CD4-positive, alpha-beta memory T cell (primary cell): Measurements from ENCODE around the gene SLC1A2. TPM values are rescaled to one million over a fixed set of nuclear protein-coding genes. Genes with fewer than 3 reads are reported as not detected.

Experiments used
- CTCF ChIA-PET: fragments of 350-600 bp; sonication (Branson Sonifier 250); formaldehyde crosslinking; loops from one replicate; lab custom pipeline; 2021; ENCODE audit warnings: inconsistent platforms; ENCODE audit not compliant: partially characterized antibody; lab: Charles Lee
- POLR2A ChIA-PET: fragments of 350-600 bp; sonication (Branson Sonifier 250); formaldehyde crosslinking; loops from one replicate; lab custom pipeline; 2021; ENCODE audit not compliant: partially characterized antibody; lab: Charles Lee
- DNase-seq, 5 donors: peaks; one replicate each; pipeline versions ENCODE4 v3.0.0 to v3.0.0-alpha.2; 2020 to 2022; ENCODE audit warnings: mixed read lengths in 1 of 5
- H3K27ac ChIP-seq: one replicate; pipeline ENCODE4 v1.7.0; 2013; ENCODE audit warnings: low read depth, low read length
- H3K27me3 ChIP-seq: 2 replicates; pipeline ENCODE4 v1.7.0; 2013; ENCODE audit warnings: mild to moderate bottlenecking, low read length, moderate library complexity; ENCODE audit not compliant: insufficient read depth
- H3K36me3 ChIP-seq: 2 replicates; pipeline ENCODE4 v1.7.0; 2013; ENCODE audit warnings: mild to moderate bottlenecking, low read length, moderate library complexity; ENCODE audit not compliant: insufficient read depth
- H3K4me1 ChIP-seq: 2 replicates; pipeline ENCODE4 v1.7.0; 2013; ENCODE audit warnings: mild to moderate bottlenecking, low read length, moderate library complexity; ENCODE audit not compliant: insufficient read depth
- H3K4me3 ChIP-seq, 2 donors: one replicate each; pipeline ENCODE4 v1.7.0; 2013; ENCODE audit warnings: low read length in 2 of 2, mild to moderate bottlenecking in 1 of 2
- H3K9me3 ChIP-seq, 2 donors: one replicate each; pipeline ENCODE4 v1.7.0; 2013; ENCODE audit warnings: low read length in 2 of 2, control low read depth in 1 of 2; ENCODE audit not compliant: control insufficient read depth in 1 of 2
- H3K27ac Mint-ChIP-seq, 7 donors: one replicate each; pipeline ENCODE4 v1.8.0; 2020 to 2021; ENCODE audit warnings: mixed read lengths in 7 of 7, mild to moderate bottlenecking in 6 of 7, inconsistent platforms in 3 of 7, moderate library complexity in 3 of 7
- H3K27me3 Mint-ChIP-seq, 2 donors: one replicate each; pipeline ENCODE4 v1.8.0; 2020 to 2021; ENCODE audit warnings: mixed read lengths in 2 of 2
- H3K36me3 Mint-ChIP-seq, 2 donors: one replicate each; pipeline ENCODE4 v1.8.0; 2020 to 2021; ENCODE audit warnings: mixed read lengths in 2 of 2, inconsistent platforms in 1 of 2, mild to moderate bottlenecking in 1 of 2
- H3K4me1 Mint-ChIP-seq, 4 donors: one replicate each; pipeline ENCODE4 v1.8.0; 2020 to 2021; ENCODE audit warnings: mixed read lengths in 4 of 4, mild to moderate bottlenecking in 1 of 4
- H3K4me3 Mint-ChIP-seq, 8 donors: one replicate each; pipeline ENCODE4 v1.8.0; 2020 to 2021; ENCODE audit warnings: mixed read lengths in 8 of 8, mild to moderate bottlenecking in 7 of 8, moderate library complexity in 6 of 8, inconsistent platforms in 3 of 8
- H3K9me3 Mint-ChIP-seq, 8 donors: one replicate each; pipeline ENCODE4 v1.8.0; 2020 to 2021; ENCODE audit warnings: mixed read lengths in 8 of 8, mild to moderate bottlenecking in 5 of 8, inconsistent platforms in 3 of 8, moderate library complexity in 1 of 8
- intact Hi-C: fragments of 100-400 bp; cut with micrococcal nuclease; formaldehyde crosslinking; loops from one replicate; pipeline ENCODE4 v1.15.1; 2023
- polyA plus RNA-seq, 2 donors: library from polyadenylated mRNA; unstranded; fragments of 300-500 nt; fragmentation: Illumina TruSeq; gene quantifications; one replicate each; pipeline ENCODE4 v1.2.3, GENCODE V29; 2021
- total RNA-seq, 2 experiments: library from RNA; stranded (reverse); gene quantifications; one replicate each; pipeline ENCODE4 v1.2.3, GENCODE V29; 2021

Gene SLC1A2
- total and polyA plus RNA-seq, 4 experiments from 2014 or later, result 0.08 to 0.25 (median 0.11) TPM

- Mint-ChIP-seq H3K36me3 (no peaks in the 10 kb centered on the region), H3K9me3 (peaks cover 0 to 8% (median under 1%) of the 10 kb centered on the region in 8 donors), H3K27ac (no peak overlapping the region), H3K4me1 (peaks cover 0 to 5% (median 2%) of the 10 kb centered on the region in 4 donors), H3K27me3 (peaks cover 2 to 8% of the 10 kb centered on the region in 2 donors), H3K4me3 (no peak overlapping the region)
- H3K4me1 ChIP-seq, result no peaks in the 10 kb centered on the region
- intact Hi-C loops, result no loop called here
- no peaks in the 10 kb centered on the region for H3K36me3 ChIP-seq
- no peaks in the 10 kb centered on the region for H3K27me3 ChIP-seq
- H3K4me3 ChIP-seq, result no peak overlapping the region
- peaks cover 0 to 3% of the 10 kb centered on the region in 2 donors for H3K9me3 ChIP-seq
- POLR2A ChIA-PET, result no interaction called here
- no peak for DNase-seq
- CTCF ChIA-PET, result interaction anchor here (0.9 to 1.1 kb wide), 3 partner anchors 61 to 440 kb away, joined by 3 to 5 read pairs (median 3); no protein-coding TSS in a partner anchor
- H3K27ac ChIP-seq, result no peak overlapping the region
Measured at GRCh38 chr11:35366798-35367197, 52.6 kb downstream of the SLC1A2 start.

GRCh38 chr11:35365961-35366360 lies 53.4 kb downstream of the SLC1A2 start:
- H3K27me3 Mint-ChIP-seq, result peaks cover 2 to 7% of the 10 kb centered on the region in 2 donors
- no peaks in the 10 kb centered on the region for H3K36me3 Mint-ChIP-seq
- DNase-seq, result no peak
- Histone ChIP-seq H3K27me3 (no peaks in the 10 kb centered on the region), H3K4me3 (no peak overlapping the region), H3K36me3 (no peaks in the 10 kb centered on the region), H3K4me1 (no peaks in the 10 kb centered on the region), H3K9me3 (peaks cover 0 to 3% of the 10 kb centered on the region in 2 donors), H3K27ac (no peak overlapping the region)
- ChIA-PET CTCF (interaction anchor here (1.1 kb wide), 1 partner anchor 60 kb away, joined by 5 read pairs; no protein-coding TSS in a partner anchor), POLR2A (no interaction called here)
- H3K4me3 Mint-ChIP-seq, result no peak overlapping the region
- H3K9me3 Mint-ChIP-seq, result peaks cover 0 to 8% (median under 1%) of the 10 kb centered on the region in 8 donors
- peaks cover 0 to 5% (median 1%) of the 10 kb centered on the region in 4 donors for H3K4me1 Mint-ChIP-seq
- intact Hi-C loops, result no loop called here
- peak overlapping the region in 1 of 7 donors; percentile 24 for H3K27ac Mint-ChIP-seq

- DNase-seq, result no peak
- ChIA-PET POLR2A (no interaction called here), CTCF (no interaction called here)
- intact Hi-C loops, result no loop called here
- Mint-ChIP-seq H3K4me3 (no peak overlapping the region), H3K27ac (no peak overlapping the region), H3K4me1 (peaks cover 0 to 5% (median 1%) of the 10 kb centered on the region in 4 donors), H3K9me3 (peaks cover 0 to 8% (median under 1%) of the 10 kb centered on the region in 8 donors), H3K27me3 (peaks cover 2 to 7% of the 10 kb centered on the region in 2 donors), H3K36me3 (no peaks in the 10 kb centered on the region)
- no peaks in the 10 kb centered on the region for H3K27me3 ChIP-seq
- no peak overlapping the region for H3K4me3 ChIP-seq
- no peaks in the 10 kb centered on the region for H3K36me3 ChIP-seq
- H3K9me3 ChIP-seq, result peaks cover 0 to 3% of the 10 kb centered on the region in 2 donors
- H3K27ac ChIP-seq, result no peak overlapping the region
- no peaks in the 10 kb centered on the region for H3K4me1 ChIP-seq
Measured at GRCh38 chr11:35365395-35365794, 54.0 kb downstream of the SLC1A2 start.

GRCh38 chr11:35363854-35364780 lies 55.2 kb downstream of the SLC1A2 start:
- no peak overlapping the region for H3K4me3 Mint-ChIP-seq
- no peak overlapping the region for H3K4me3 ChIP-seq
- no peak for DNase-seq
- H3K27me3 Mint-ChIP-seq, result peaks cover 4 to 7% of the 10 kb centered on the region in 2 donors
- H3K36me3 Mint-ChIP-seq, result no peaks in the 10 kb centered on the region
- peaks cover 0 to 3% of the 10 kb centered on the region in 2 donors for H3K9me3 ChIP-seq
- peaks cover 0 to 8% (median under 1%) of the 10 kb centered on the region in 8 donors for H3K9me3 Mint-ChIP-seq
- no peak overlapping the region for H3K27ac ChIP-seq
- CTCF ChIA-PET, result interaction anchor here (1.0 to 2.4 kb wide), 8 partner anchors 10 to 438 kb away, joined by 3 to 9 read pairs (median 4); no protein-coding TSS in a partner anchor
- peaks cover 0 to 5% (median 2%) of the 10 kb centered on the region in 4 donors for H3K4me1 Mint-ChIP-seq
- intact Hi-C loops, result no loop called here
- POLR2A ChIA-PET, result interaction anchor here (1.0 kb wide), 1 partner anchor 8 kb away, joined by 3 read pairs; no protein-coding TSS in a partner anchor
- peak overlapping the region in 1 of 7 donors; percentile 47 for H3K27ac Mint-ChIP-seq
- H3K4me1 ChIP-seq, result no peaks in the 10 kb centered on the region
- no peaks in the 10 kb centered on the region for H3K36me3 ChIP-seq
- no peaks in the 10 kb centered on the region for H3K27me3 ChIP-seq

- intact Hi-C loops, result no loop called here
- H3K36me3 ChIP-seq, result no peaks in the 10 kb centered on the region
- no peaks in the 10 kb centered on the region for H3K27me3 ChIP-seq
- Mint-ChIP-seq H3K27me3 (peaks cover 4 to 7% of the 10 kb centered on the region in 2 donors), H3K27ac (peak overlapping the region in 1 of 7 donors; percentile 49), H3K36me3 (no peaks in the 10 kb centered on the region), H3K4me1 (peaks cover 0 to 5% (median 3%) of the 10 kb centered on the region in 4 donors), H3K4me3 (no peak overlapping the region), H3K9me3 (peaks cover 0 to 8% (median under 1%) of the 10 kb centered on the region in 8 donors)
- H3K27ac ChIP-seq, result no peak overlapping the region
- ChIA-PET POLR2A (interaction anchor here (1.0 kb wide), 1 partner anchor 9 kb away, joined by 3 read pairs; no protein-coding TSS in a partner anchor), CTCF (interaction anchor here (1.1 to 2.9 kb wide), 6 partner anchors 11 to 58 kb away, joined by 3 to 9 read pairs (median 6); no protein-coding TSS in a partner anchor)
- DNase-seq, result no peak
- no peaks in the 10 kb centered on the region for H3K4me1 ChIP-seq
- peaks cover 0 to 3% of the 10 kb centered on the region in 2 donors for H3K9me3 ChIP-seq
- H3K4me3 ChIP-seq, result no peak overlapping the region
Measured at GRCh38 chr11:35363246-35363801, 56.0 kb downstream of the SLC1A2 start.

GRCh38 chr11:35362521-35362980 lies 56.8 kb downstream of the SLC1A2 start:
- intact Hi-C loops, result no loop called here
- Mint-ChIP-seq H3K4me3 (no peak overlapping the region), H3K27me3 (peaks cover 4 to 7% of the 10 kb centered on the region in 2 donors), H3K4me1 (peaks cover 0 to 5% (median 3%) of the 10 kb centered on the region in 4 donors), H3K9me3 (peaks cover 0 to 8% (median under 1%) of the 10 kb centered on the region in 8 donors), H3K27ac (peak overlapping the region in 1 of 7 donors; percentile 2), H3K36me3 (no peaks in the 10 kb centered on the region)
- no peaks in the 10 kb centered on the region for H3K36me3 ChIP-seq
- no peak for DNase-seq
- CTCF ChIA-PET, result interaction anchor here (1.3 to 2.9 kb wide), 3 partner anchors 12 to 57 kb away, joined by 3 to 9 read pairs (median 6); no protein-coding TSS in a partner anchor
- H3K9me3 ChIP-seq, result peaks cover 0 to 3% of the 10 kb centered on the region in 2 donors
- no peaks in the 10 kb centered on the region for H3K27me3 ChIP-seq
- POLR2A ChIA-PET, result interaction anchor here (1.0 kb wide), 1 partner anchor 10 kb away, joined by 3 read pairs; no protein-coding TSS in a partner anchor
- no peak overlapping the region for H3K4me3 ChIP-seq
- H3K27ac ChIP-seq, result no peak overlapping the region
- no peaks in the 10 kb centered on the region for H3K4me1 ChIP-seq
